Panc1 (cell line): ENCODE data around the gene MAST3. TPM values are rescaled to one million over a fixed set of nuclear protein-coding genes. Genes with fewer than 3 reads are reported as not detected.

ENCODE experiments used
- ATAC-seq: fragments of 200-7000 bp; cut with Tn5 transposase; 2 replicates; pipeline ENCODE4 v1.9.1; 2020; ENCODE audit warnings: mild to moderate bottlenecking, moderate library complexity
- BruUV-seq: library from RNA; stranded (reverse); fragments of 400-500 nt; replicated peaks from 2 replicates; lab custom pipeline; 2021; lab: Mats Ljungman, UMichigan
- CTCF ChIA-PET: fragments of 300-600 bp; sonication (Branson Sonifier 250); formaldehyde crosslinking; loops from one replicate; lab custom pipeline; 2022; ENCODE audit warnings: antibody characterized with exemption; lab: Charles Lee
- POLR2A ChIA-PET: fragments of 300-600 bp; sonication (Branson Sonifier 250); formaldehyde crosslinking; loops from one replicate; lab custom pipeline; 2022; ENCODE audit warnings: antibody characterized with exemption; lab: Charles Lee
- DNase-seq: peaks from one replicate; pipeline ENCODE4 v3.0.0-alpha.2; 2010; ENCODE audit warnings: low read depth, low spot score
- H3K27ac ChIP-seq: 2 replicates; pipeline ENCODE4 v1.5.1; 2011; ENCODE audit warnings: mild to moderate bottlenecking, low read length, inconsistent platforms
- H3K27me3 ChIP-seq: fragments of 200-500 bp; sonication (Bioruptor generic); 2 replicates; pipeline ENCODE4 v1.6.0; 2014; ENCODE audit warnings: low read length, inconsistent platforms; ENCODE audit not compliant: control insufficient read depth, insufficient read depth
- H3K36me3 ChIP-seq: fragments of 200-500 bp; sonication (Bioruptor generic); 2 replicates; pipeline ENCODE4 v1.5.1; 2014; ENCODE audit warnings: inconsistent platforms, mild to moderate bottlenecking, low read length, moderate library complexity; ENCODE audit not compliant: control insufficient read depth, insufficient read depth
- H3K4me1 ChIP-seq: 2 replicates; pipeline ENCODE4 v1.5.1; 2011; ENCODE audit warnings: inconsistent platforms, mild to moderate bottlenecking, low read length, moderate library complexity; ENCODE audit not compliant: control insufficient read depth, insufficient read depth
- H3K4me3 ChIP-seq, 2 experiments: 2 replicates each; pipeline ENCODE4 v1.5.1; 2011 to 2012; ENCODE audit warnings: low read depth in 2 of 2, low read length in 2 of 2, mild to moderate bottlenecking in 2 of 2, inconsistent platforms in 1 of 2, moderate library complexity in 1 of 2
- H3K9me3 ChIP-seq: fragments of 200-500 bp; sonication (Bioruptor generic); 2 replicates; pipeline ENCODE4 v1.5.1; 2014; ENCODE audit warnings: low read depth, mild to moderate bottlenecking, inconsistent platforms, low read length, moderate library complexity; ENCODE audit not compliant: control insufficient read depth, insufficient read depth
- CTCF ChIP-seq: fragments of 450-650 bp; IDR thresholded peaks from 2 replicates; pipeline ENCODE4 v1.5.1; 2017; ENCODE audit warnings: mild to moderate bottlenecking
- POLR2AphosphoS5 ChIP-seq: IDR thresholded peaks from 2 replicates; pipeline ENCODE4 v1.6.1; 2012; ENCODE audit warnings: mild to moderate bottlenecking, low read depth, low read length, moderate library complexity
- REST ChIP-seq, 2 experiments: IDR thresholded peaks; 2 replicates each; pipeline ENCODE4 v1.6.1; 2011 to 2012; ENCODE audit warnings: low read depth in 2 of 2, control low read depth in 1 of 2, low read length in 1 of 2, mild to moderate bottlenecking in 1 of 2, moderate library complexity in 1 of 2; ENCODE audit not compliant: insufficient read depth in 1 of 2
- SIN3A ChIP-seq: IDR thresholded peaks from 2 replicates; pipeline ENCODE4 v1.6.1; 2012; ENCODE audit warnings: low read depth, mild to moderate bottlenecking, low read length, moderate library complexity, borderline replicate concordance; ENCODE audit not compliant: insufficient read depth
- TCF7L2 ChIP-seq: IDR thresholded peaks from 2 replicates; pipeline ENCODE4 v1.6.1; 2011; ENCODE audit warnings: mild to moderate bottlenecking, low read depth, low read length, inconsistent platforms
- in situ Hi-C: cut with HindIII; loops from 2 replicates; pipeline ENCODE4 v1.10.0; 2016; ENCODE audit warnings: low sequenced_read_pairs, low pct_unique_long_range_greater_than_20kb
- intact Hi-C: fragments of 100-400 bp; cut with micrococcal nuclease; formaldehyde crosslinking; loops from one replicate; pipeline ENCODE4 v1.10.0; 2022; ENCODE audit not compliant: unreplicated experiment
- total RNA-seq: library from RNA; stranded (reverse); gene quantifications from one replicate; pipeline ENCODE4 v1.2.1, GENCODE V29; 2021; ENCODE audit not compliant: unreplicated experiment

MAST3 gene
- total RNA-seq, 1 experiment from 2014 or later: 13.1 TPM

GRCh38 chr19:18051887-18052286, 45.7 kb upstream of the MAST3 start:
- H3K4me1 ChIP-seq: peaks cover 9% of the 10 kb centered on the region
- no peaks in the 10 kb centered on the region for H3K36me3 ChIP-seq
- no peak for ATAC-seq
- BruUV-seq: no TSS peak
- CTCF ChIA-PET: no interaction called here
- in situ Hi-C loops: no loop called here
- intact Hi-C loops: no loop called here
- TF ChIP-seq SIN3A (no peak), POLR2AphosphoS5 (no peak), CTCF (no peak), REST (IDR thresholded peaks at IDR 0.05; ENCODE audit: insufficient read depth in 1 of 2, low read depth in 2 of 2, low read length in 1 of 2) (no peak), TCF7L2 (no peak)
- no peak overlapping the region for H3K4me3 ChIP-seq
- no peaks in the 10 kb centered on the region for H3K27me3 ChIP-seq
- no peaks in the 10 kb centered on the region for H3K9me3 ChIP-seq
- DNase-seq: no peak
- H3K27ac ChIP-seq: no peak overlapping the region
- POLR2A ChIA-PET: no interaction called here

- Histone ChIP-seq H3K9me3 (no peaks in the 10 kb centered on the region), H3K36me3 (no peaks in the 10 kb centered on the region), H3K4me3 (no peak overlapping the region), H3K27ac (peak overlapping the region; percentile 49; the same call in 1 of the 2 replicates), H3K27me3 (no peaks in the 10 kb centered on the region), H3K4me1 (0 out of 2 replicates have a peak, but pooled peaks cover 5% of the 10 kb centered on the region)
- ChIA-PET POLR2A (no interaction called here), CTCF (interaction anchor here (0.7 kb wide), 1 partner anchor 28 kb away, joined by 9 read pairs; no protein-coding TSS in a partner anchor)
- no peak for DNase-seq
- intact Hi-C loops: no loop called here
- peak; percentile 43; the same call in 1 of the 2 replicates for ATAC-seq
- BruUV-seq: no TSS peak
- in situ Hi-C loops: no loop called here
- TF ChIP-seq SIN3A (no peak), TCF7L2 (no peak), POLR2AphosphoS5 (no peak), CTCF (no peak), REST (IDR thresholded peaks at IDR 0.05; ENCODE audit: insufficient read depth in 1 of 2, low read depth in 2 of 2, low read length in 1 of 2) (no peak)
Observed at GRCh38 chr19:18053576-18054219, 43.9 kb upstream of the MAST3 start.
